Upper lobe of left lung (tissue), 4 donors: ENCODE measurements around the gene SH3BP5.

Experiments used
- CTCF ChIP-seq, 6 experiments: fragments of 450-650 bp in 4 of 6; fragments of 200-600 bp in 2 of 6; sonication (generic) in 2 of 6; IDR thresholded peaks; one replicate each; pipeline ENCODE4 v1.5.1; 2016 to 2019; ENCODE audit warnings: antibody characterized with exemption in 6 of 6
- POLR2A ChIP-seq, 4 donors: fragments of 450-650 bp; IDR thresholded peaks; one replicate each; pipeline ENCODE4 v1.5.1; 2016 to 2017; ENCODE audit warnings: antibody characterized with exemption in 4 of 4, mild to moderate bottlenecking in 2 of 4
- POLR2AphosphoS5 ChIP-seq, 2 donors: sonication (generic); formaldehyde crosslinking; IDR thresholded peaks; one replicate each; pipeline ENCODE4 v1.5.1; 2017; ENCODE audit warnings: antibody characterized with exemption in 2 of 2

- no peak for TF ChIP-seq CTCF (IDR thresholded peaks at IDR 0.05)
- no peak for TF ChIP-seq POLR2A (IDR thresholded peaks at IDR 0.05)
- no peak for TF ChIP-seq POLR2AphosphoS5 (IDR thresholded peaks at IDR 0.05)
Measured at GRCh38 chr3:15243822-15244482, 88.4 kb downstream of the SH3BP5 start.
